GM19467 (cell line): Measurements from ENCODE around the gene BRMS1.

ENCODE experiments used
- ATAC-seq: cut with Tn5 transposase; IDR thresholded peaks from one replicate; pipeline ENCODE4 v1.9.1; 2021; ENCODE audit warnings: mild to moderate bottlenecking, moderate library complexity; ENCODE audit not compliant: unreplicated experiment

The BRMS1 gene

DNA sequence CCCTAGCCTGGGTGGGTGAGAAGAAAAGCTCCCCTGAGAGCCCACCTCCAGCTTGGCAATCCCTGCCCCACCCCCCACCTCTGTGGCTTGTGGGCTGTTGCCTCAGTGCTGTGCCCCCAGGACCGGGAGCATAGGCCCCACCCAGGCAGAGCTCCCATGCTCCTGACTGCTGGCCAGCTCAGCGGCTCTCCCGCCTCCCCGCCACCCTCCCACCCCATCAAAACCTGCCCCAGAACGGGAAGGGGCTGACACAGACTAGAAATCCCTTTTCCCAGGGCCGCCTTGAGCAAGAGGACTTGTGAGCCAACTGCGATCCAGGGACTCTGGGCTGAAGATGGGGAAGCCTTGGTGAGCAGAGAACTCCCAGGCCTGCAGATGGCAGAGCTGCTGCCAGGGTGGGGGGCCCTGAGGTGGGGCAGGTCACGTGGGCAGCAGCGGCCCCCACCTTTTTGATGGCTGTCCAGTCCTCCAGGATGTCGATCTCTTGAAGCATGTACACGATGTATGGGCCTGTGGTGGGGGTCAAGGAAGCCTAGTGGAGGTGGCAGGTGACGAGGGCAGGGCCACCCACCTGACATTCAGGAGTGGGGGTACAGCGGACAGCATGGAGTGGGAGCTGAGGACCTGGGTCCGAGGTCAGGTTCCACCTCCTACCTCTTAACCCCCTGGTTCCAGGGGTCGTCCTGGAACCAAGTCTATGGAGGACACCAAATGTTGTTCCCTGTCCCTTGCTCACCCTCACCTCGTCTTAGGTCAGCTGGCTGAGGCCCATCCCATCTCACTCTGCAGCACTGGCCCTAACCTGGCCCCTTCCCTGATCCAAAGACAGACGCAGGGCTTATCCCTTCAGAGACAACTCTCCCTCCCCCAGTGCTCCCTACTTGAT, 6.4 kb downstream of the BRMS1 start:
- no peak for ATAC-seq

DNA sequence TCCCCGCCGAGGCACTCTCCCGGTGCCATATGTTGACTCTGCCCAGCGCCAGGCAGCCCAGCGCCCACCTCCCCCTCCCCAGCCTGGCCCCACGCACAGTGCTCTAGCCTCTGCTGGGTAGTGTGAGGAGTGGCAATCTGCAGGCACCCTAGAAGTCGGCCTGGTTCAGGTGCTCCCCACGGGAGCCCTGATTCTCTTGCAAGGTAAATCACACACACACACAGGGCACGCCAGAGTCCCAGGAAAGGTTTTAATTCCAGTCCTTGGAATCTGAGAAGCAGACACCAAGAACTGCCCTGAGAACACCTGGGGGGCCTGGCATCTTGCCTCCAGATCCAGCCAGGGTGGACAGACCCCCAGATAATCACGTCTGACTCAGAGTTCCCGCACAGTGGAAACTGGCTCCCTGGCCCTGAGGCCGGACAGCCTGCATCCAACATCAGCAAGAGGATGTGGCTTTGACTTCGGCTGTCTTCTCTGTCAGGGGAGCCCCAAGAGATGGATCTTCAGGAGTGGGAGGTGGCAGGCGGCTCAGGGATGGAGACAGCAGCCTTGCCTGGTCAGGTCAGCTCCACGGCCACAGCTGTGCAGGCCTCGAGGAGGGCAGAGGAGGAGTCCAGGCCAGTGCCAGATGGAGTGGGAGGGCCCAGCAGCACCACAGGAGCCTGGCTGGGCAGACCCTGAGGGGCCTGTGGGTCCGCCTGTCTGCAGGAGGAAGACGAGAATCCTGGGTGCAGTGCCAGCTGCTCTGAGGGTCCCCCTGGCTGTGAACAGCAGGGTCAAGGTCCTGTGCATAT, 7.6 kb downstream of the BRMS1 start:
- no peak for ATAC-seq

DNA sequence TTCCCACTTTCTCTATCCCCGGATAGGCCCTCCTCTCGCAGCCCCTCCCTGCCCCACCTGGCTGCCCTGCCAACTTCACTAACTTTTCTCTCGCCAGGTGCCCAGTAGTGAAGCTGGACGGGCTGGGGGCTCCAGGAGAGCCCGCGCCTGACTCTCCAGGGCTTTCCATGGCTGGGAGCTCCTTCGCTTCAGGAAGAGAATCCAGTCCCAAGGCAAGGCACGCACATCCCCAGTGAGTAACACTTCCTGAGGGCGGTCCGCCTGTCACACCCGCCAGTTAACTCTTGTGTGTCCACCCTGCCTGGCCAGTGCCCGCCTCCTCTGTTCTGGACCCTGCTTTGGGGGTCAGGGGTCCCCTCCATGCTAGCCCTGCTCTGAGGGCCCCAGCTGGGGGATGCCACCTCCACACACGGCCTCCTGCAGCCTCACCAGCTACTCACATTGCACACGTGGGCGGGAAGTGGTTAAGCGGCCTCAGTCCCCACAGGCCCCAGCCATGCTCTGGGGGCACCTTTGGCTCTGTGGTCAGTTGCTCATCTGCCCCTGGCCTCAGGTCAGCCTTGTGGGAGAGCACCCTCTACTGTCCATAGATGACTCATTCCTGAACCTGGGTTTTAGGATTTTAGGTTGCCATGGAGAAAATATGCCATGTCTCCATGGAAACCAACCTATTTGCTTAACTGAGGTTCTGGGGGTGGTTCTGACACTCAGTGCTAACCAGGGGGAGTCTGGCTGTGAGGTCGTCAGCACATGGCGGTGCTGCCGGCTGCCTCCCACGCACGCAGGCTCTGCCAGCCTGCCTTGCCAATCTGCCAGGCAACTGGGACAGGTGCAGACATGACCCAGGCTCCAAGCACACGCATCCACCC, 8.4 kb downstream of the BRMS1 start, which contains the start of gene RIN1:
Gene RIN1, minus strand, starts transcription at position 201 of the 869 bp plus-strand sequence. Its CDS starts 32 bp downstream, at position 169.
- peak; percentile 44 for ATAC-seq

DNA sequence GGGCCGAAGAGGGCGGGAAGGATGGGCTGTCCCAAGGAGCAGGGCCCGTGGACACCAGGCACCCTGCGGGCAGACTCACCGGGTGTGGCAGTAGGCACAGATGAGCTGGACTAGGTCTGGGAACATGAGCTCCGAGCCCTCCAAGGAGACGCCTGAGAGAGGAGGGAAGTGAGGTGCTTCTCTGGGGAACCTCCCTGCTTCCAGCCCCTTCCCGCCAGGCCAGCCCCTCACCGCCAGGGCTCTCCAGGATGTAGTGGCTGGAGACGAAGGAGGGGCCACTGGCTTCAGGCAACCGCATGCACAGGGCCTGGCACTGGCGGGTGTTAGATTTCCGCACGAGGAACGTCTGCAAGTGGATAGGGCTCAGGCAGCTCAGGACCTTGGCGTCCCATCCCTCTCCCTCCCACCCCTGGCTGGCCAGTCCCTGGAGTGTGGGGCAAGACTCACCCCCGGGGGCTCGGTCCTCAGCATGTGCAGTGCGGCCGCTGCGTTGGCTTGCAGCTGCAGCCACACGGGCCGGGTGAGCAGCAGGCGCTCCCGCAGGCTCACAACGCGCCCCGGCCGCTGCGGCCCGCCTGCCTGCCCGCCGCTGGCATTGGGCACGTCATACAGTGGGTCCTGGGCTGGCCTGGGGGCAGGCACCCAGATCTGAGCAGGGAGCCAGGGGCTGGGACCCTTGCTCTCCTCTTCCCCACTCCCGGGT, 9.2 kb downstream of the BRMS1 start:
- ATAC-seq: no peak

DNA sequence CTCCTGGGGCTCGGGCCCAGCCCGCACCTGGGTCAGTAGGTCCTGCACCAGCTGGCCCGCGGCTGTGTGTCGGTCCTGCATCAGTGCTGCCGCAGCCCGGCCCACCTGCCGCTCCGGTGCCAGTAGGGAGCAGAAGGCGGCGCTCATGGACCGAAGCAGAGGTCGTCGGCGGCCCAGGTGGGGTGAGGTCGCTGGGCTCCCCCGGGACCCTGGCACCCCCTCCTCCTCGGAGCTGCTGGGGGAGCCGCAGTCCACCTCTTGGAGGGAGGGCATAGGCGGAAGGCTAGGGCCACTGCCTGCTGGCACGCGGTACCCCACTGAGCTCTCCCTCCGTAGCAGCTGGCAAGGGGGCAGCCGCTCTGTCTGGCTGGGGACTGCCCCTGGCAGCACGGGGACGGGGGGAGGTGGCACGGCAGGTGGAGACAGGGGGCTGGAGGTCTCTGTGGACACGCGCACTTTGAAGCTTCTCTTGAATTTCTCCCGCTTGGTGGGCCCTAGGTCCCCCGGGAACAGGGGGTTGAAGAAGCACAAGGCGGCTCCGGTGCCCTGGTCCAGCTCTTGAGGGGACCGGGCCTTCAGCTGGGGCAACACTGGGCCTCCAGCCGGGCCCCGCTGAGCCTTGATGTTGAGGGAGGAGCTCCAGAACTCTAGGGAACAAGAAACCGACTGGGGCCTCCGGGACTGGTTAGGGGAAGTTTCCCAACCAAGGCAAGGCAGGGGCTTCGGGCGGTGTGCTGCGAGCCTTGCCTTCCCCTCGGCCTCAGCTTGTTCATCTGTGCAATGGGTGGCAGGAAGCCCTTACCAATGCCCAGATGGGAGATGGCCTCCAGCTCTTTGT, 10.1 kb downstream of the BRMS1 start:
- no peak for ATAC-seq

DNA sequence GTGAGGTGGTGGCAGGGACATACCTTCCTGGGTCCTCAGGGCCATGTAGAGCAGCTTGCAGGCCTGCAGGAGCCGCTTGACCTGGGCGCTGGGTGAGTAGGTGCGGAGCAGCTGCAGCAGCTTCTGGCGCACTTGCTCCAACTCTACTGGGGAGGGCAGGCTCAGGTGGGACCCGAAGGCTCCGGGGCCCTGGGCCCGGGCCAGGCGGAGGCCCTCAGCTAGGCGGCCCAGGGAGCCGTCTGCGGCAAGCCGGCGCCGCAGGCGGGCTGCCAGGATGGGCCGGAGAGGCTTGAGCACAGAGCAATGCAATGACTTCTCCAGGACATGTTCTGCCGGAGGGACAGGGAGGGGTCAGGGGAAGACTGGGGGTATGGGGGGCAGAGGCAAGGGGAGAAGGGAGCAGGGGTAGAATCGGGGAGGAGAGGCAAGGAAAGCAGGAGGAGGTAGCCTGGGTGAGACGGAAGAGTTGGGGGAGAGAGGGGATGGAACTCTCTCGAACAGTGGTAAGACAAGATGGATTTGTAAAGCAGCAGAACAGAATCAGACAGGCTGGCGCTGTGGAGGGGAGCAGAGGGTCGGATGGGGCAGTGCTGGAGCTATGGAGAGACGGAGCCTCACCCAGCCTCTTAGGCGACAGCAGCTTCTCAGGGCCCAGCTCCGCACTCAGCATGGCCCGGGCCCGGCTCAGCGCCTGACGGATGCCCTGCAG, 10.9 kb downstream of the BRMS1 start:
- ATAC-seq: no peak

DNA sequence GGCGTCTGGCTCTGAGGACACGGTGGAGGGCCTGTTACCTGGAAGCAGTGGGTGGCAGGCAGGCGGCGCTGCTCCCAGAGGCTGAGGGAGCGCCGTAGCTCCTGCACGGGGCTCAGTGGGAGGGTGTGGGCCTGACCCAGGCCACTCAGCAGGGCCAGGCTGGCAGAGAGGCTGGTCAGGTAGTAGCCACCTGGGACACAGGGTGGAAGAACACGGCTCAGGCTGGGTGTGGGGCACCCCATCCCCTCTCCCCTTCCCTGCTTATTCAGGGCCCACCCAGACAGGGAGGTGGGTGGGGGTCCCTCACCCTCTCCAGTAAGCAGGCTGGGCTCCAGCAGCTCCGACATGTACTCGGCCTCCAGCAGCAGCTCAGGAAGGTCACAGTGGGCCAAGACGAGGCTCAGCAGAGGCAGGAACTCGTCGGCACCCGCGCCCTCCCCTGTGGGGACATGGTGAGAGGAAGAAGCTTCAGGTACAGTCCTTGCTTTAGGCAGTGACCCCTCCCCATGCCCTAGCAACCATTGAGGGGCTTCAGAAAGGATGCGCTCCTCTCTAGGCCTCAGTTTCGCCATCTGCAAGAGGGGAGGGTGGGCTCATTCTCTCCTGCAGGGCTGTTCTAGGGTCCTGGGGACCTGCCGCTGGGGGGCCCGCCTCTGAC, 11.6 kb downstream of the BRMS1 start:
- no peak for ATAC-seq

DNA sequence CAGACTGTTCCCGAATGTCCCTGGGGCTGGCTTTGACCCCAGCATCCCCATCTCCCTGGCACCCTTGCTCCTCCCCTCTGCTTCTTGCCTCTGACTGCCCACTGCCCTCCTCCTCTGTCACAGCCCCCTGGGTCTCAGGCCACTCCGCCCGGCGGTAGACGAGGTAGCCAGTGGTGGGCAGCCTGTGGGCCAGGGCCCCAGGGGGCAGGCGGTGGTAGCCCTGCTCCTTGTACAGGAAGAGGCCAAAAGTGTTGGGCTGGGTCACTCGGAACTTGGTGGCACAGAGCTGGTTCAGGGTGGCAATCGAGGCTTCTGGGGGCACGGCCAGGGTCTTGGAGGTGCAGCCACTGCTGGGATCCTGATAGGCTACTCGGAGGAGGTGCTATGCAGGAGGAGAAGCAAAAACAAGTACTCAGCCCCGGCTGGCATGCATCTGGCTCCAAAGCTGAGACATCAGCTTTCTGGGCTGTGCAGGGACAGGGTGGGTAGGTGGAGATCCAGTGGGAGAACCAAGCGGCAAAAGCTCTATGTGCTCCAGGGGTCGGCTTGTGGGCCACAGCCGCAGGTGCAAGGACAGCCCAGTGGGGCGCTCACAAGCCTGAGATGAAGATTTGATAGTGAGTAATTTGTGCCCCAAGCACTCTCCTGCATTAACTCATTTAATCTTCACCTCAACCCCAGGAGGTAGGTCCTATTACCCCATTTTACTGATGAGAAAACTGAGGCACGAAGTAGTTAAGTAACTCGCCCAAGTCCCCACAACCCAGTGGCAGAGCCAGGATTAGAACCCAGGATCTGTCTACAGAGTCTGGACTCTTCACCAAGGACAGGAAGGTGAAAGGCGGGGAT, 12.3 kb downstream of the BRMS1 start:
- no peak for ATAC-seq

DNA sequence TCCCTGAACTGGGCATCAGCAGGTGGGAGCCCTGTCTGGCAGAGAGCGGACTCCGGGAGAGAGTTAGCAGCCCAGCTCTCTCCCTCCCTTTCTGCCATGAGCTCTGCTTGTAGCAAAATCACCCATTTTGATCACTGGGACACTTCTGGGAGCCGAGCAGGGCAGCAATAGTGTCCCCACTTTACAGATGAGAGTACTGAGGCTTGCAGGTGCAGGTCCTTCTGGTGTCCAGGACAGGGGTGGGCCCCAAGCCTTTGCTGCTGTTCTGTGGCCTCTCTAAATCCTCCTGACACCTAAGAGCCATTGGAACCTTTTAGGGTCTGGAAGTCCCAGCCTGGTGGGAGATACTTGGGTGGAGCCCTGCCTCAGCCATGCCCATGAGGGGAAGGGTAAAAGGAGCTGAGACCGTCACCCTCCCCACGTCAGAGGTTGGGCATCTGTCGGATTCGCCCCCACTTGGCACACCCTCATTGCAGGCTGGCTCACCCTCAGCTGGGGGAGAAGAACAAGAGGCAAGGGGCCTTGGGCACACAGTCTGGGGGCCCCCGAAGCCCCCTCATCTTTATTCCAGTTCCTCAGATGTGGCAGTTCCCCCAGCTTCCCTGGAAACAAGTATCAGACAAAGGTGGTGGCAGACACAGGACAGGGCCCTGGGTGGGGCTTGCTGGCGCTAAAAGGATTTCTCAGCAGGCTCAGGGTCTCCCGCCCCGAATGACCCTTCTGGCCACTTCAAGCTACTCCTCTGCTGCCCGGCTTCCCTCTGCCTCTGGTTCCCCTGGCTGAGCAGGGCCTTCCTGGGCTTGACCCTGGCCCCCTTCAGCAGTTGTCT, 13.1 kb downstream of the BRMS1 start:
- ATAC-seq: no peak

DNA sequence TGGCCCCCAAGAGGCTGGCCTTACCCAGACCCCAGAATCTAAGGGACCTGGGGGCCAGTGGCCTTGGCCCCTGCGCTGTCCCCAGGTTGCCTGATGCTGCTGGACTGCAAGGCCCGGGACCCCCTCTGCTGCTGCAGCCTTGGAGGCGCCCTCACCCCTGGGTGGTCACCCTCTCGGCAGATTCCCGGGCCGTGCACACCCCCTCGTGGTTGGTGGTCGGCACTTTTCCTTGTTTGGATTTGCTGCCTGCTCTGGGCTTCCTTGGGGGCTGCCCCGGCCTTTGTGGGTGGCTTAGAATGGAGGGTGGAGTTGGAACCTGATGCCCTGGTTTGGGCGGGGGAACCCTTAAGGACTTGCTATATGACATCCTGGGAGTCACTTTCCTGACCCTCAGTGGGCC, 14.0 kb downstream of the BRMS1 start:
- ATAC-seq: no peak

DNA sequence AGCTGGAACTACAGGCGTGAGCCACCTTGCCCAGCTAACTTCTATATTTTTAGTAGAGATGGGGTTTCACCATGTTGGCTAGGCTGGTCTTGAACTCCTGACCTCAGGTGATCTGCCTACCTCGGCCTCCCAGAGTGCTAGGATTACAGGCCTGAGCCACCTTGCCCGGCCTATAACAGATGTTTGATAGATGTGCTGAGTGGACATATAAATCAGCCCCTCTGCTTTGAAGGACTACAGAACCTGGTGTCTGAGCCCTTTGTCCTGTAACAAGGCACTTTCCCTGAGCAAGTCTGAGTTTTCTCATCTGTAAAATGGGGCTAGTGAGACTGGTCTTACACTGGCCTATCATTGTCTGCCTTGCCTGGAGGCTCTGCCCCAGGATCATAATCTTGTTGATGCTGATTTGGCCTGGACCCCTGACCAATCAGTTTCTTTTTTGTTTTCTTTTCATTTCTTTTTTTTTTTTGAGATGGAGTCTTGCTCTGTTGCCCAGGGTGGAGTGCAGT, 15.7 kb downstream of the BRMS1 start:
- ATAC-seq: no peak

DNA sequence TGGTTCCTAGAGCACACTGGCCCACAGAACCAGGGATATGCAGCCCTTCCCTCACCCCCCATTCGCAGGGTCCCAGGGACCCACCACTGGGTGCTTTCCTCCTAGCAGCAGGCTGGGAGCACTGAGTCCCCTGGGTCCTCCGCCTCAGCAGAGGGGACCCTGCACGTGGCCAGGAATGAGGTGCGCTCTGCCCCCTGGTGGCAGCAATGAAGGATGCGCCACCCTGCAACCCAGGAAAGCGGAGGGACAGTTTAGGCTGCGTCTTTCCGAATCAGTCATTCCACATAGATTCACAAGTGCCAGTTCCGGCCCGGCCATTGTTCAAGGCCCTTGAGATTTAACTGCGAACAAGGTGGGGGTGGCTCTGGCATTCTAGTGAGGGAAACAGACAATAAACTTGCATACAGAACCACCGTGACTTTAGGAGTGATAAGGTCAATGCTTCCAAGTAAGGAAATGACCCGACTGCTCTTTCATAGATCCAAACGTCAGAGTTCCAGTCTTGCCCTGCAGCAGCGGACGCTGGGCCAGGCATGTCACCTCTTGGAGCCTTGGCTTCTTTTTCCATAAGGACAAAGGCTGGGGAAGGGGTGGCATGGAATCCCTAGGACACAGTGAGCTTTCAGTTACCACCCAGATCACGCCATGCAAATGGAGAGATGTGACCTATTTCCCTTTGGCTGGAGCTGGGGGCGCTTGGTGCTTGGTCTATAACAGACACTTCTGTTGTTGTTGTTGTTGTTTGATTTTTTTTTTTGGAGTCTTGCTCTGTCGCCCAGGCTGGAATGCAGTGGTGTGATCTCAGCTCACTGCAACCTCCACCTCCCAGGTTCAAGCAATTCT, 16.4 kb downstream of the BRMS1 start:
- peak; percentile 51 for ATAC-seq

DNA sequence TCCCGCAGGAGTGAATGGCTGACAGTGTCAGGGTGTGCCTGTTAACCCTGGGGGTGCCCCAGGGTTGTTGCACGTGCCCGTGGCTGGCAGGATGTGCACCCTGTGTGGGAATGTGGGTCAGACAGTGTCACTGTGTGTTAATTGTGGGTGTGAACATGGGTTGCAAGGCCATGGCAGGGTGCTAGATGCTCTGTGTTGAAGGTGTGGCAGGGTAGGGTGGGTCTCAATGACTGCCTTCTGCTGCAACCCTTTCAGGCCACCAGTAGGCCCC, 16.9 kb downstream of the BRMS1 start:
- peak; percentile 15 for ATAC-seq

DNA sequence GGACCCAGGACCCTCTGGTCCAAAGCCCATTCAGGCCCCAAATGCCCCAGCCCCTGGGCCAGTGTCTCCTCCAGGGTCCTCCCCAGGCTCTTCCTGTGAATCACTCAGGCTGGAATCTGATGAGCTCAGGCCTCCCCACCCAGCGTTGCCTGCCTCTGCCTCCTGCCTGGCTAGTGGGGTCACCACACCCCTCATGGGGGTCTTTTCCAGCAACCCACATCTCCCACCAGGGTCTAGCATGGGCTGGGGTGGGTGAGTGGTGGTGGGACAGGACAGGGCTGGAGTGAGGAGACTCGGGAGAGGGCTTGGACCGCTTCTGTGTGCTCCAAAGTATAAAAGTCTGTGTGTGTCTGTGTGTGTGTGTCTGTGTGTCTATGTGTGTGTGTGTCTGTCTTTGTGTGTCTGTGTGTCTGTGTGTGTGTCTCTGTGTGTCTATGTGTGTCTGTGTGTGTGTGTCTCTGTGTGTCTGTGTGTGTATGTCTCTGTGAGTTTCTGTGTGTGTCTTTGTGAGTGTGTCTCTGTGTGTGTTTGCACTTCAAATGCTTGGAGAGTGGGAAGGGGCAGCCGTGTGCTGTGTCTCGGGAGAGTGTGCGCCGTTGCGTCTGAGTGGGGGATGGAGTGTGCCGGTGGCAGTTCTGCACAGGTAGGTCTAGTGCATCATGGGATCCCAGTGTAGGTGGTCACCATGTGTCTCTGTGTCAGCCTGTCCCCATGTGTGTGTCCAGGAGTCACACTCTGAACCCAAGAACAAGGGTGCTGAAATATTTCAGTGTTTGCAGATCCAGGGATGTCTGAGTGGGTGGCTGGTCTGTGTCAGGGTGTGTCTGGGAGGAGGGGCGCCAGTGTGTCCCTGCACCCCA, 17.5 kb downstream of the BRMS1 start:
- ATAC-seq: no peak
